Measurements from ENCODE around the gene APOBEC2.

DNA sequence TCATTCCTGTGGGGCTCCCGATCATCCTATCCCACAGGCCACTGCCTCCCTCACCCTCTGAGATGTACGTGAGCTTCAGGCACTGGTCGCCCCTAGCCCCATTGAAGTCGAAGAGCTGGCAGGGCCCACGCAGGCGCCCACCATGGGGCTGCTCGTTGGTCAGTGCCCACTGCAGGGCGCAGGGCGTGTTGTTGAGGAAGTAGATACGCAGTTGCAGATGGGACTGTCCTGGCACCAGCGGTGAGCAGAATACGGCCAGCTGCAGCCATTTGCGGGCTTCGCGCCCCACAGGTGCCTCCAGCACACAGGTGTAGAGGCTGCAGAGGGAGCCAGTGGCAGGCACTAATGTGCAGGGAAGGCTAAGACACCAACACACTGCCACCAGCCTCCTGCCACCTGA, 20.2 kb upstream of the APOBEC2 start:
- TF ChIP-seq, protein P1, sequence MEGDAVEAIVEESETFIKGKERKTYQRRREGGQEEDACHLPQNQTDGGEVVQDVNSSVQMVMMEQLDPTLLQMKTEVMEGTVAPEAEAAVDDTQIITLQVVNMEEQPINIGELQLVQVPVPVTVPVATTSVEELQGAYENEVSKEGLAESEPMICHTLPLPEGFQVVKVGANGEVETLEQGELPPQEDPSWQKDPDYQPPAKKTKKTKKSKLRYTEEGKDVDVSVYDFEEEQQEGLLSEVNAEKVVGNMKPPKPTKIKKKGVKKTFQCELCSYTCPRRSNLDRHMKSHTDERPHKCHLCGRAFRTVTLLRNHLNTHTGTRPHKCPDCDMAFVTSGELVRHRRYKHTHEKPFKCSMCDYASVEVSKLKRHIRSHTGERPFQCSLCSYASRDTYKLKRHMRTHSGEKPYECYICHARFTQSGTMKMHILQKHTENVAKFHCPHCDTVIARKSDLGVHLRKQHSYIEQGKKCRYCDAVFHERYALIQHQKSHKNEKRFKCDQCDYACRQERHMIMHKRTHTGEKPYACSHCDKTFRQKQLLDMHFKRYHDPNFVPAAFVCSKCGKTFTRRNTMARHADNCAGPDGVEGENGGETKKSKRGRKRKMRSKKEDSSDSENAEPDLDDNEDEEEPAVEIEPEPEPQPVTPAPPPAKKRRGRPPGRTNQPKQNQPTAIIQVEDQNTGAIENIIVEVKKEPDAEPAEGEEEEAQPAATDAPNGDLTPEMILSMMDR (IDR thresholded peaks at IDR 0.05): no peak
- no peak for TF ChIP-seq POLR2A (IDR thresholded peaks at IDR 0.05)
